H1 (cell line): ENCODE measurements around the gene DPF1. TPM values are rescaled to one million over a fixed set of nuclear protein-coding genes. Genes with fewer than 3 reads are reported as not detected.

Experiments
- CTCF ChIA-PET: fragments of 300-600 bp; sonication (Branson Sonifier 250); formaldehyde crosslinking; loops from one replicate; lab custom pipeline; 2021; ENCODE audit not compliant: partially characterized antibody; lab: Charles Lee
- POLR2A ChIA-PET: fragments of 300-600 bp; sonication (Branson Sonifier 250); formaldehyde crosslinking; loops from one replicate; lab custom pipeline; 2021; ENCODE audit warnings: inconsistent platforms; ENCODE audit not compliant: partially characterized antibody; lab: Charles Lee
- DNase-seq, 2 experiments: peaks; one replicate each; pipeline versions ENCODE4 v3.0.0 to v3.0.0-alpha.2; 2010 to 2022; ENCODE audit warnings: low spot score in 2 of 2, low read depth in 1 of 2, mixed read lengths in 1 of 2
- FAIRE-seq: peaks from 2 replicates; lab custom pipeline; 2011; peaks lifted over from hg19 to GRCh38; lab: Jason Lieb, UNC
- H2AFZ ChIP-seq: 2 replicates; pipeline ENCODE4 v1.8.1; 2012; ENCODE audit warnings: low read length, inconsistent platforms
- H2AK5ac ChIP-seq: 2 replicates; pipeline ENCODE4 v1.6.1; 2013; ENCODE audit warnings: low read depth, low read length
- H2BK120ac ChIP-seq: replicated peaks from 2 replicates; pipeline ENCODE3; 2013; ENCODE audit warnings: low read depth, low read length, inconsistent platforms
- H2BK12ac ChIP-seq: 2 replicates; pipeline ENCODE4 v1.6.1; 2013; ENCODE audit warnings: low read depth, low read length
- H2BK15ac ChIP-seq: 2 replicates; pipeline ENCODE4 v1.6.1; 2013; ENCODE audit warnings: low read length
- H2BK20ac ChIP-seq: 2 replicates; pipeline ENCODE4 v1.6.1; 2013; ENCODE audit warnings: low read length
- H2BK5ac ChIP-seq: 2 replicates; pipeline ENCODE4 v1.6.1; 2013; ENCODE audit warnings: low read depth, low read length
- H3K14ac ChIP-seq: 2 replicates; pipeline ENCODE4 v1.6.1; 2013; ENCODE audit warnings: inconsistent platforms; ENCODE audit not compliant: insufficient read length
- H3K18ac ChIP-seq: 2 replicates; pipeline ENCODE4 v1.6.1; 2013; ENCODE audit warnings: low read length; ENCODE audit errors: extremely low read depth
- H3K23ac ChIP-seq: 2 replicates; pipeline ENCODE4 v1.6.1; 2013; ENCODE audit warnings: inconsistent platforms; ENCODE audit not compliant: insufficient read length
- H3K23me2 ChIP-seq: 2 replicates; pipeline ENCODE4 v1.6.1; 2013; ENCODE audit warnings: low read depth, low read length
- H3K27ac ChIP-seq: 2 replicates; pipeline ENCODE4 v1.6.1; 2011; ENCODE audit warnings: low read depth, low read length, inconsistent platforms
- H3K27me3 ChIP-seq, 4 experiments: replicated peaks in 1 of 4; 1 replicate in 1 of 4; 2 replicates in 3 of 4; pipeline versions ENCODE4 v1.6.1 to v1.8.1; 2011 to 2013; ENCODE audit warnings: low read length in 3 of 4, mild to moderate bottlenecking in 3 of 4, inconsistent platforms in 2 of 4, mixed read lengths in 2 of 4, moderate library complexity in 1 of 4; ENCODE audit not compliant: control insufficient read depth in 3 of 4, insufficient read depth in 3 of 4; ENCODE audit errors: extremely low read depth in 1 of 4
- H3K36me3 ChIP-seq, 4 experiments: 2 replicates each; pipeline versions ENCODE4 v1.6.1 to v1.8.1; 2011 to 2013; ENCODE audit warnings: mild to moderate bottlenecking in 4 of 4, low read length in 3 of 4, moderate library complexity in 2 of 4, control low read depth in 1 of 4, inconsistent platforms in 1 of 4; ENCODE audit not compliant: insufficient read depth in 4 of 4, control insufficient read depth in 2 of 4
- H3K4ac ChIP-seq: replicated peaks from 2 replicates; pipeline ENCODE3; 2013; ENCODE audit warnings: low read length, low read depth, mixed read lengths, inconsistent platforms; ENCODE audit not compliant: insufficient read length
- H3K4me1 ChIP-seq, 4 experiments: replicated peaks in 1 of 4; 1 replicate in 1 of 4; 2 replicates in 3 of 4; pipeline versions ENCODE4 v1.6.1 to v1.8.1; 2011 to 2013; ENCODE audit warnings: low read length in 3 of 4, inconsistent platforms in 2 of 4, mixed read lengths in 1 of 4; ENCODE audit not compliant: insufficient read depth in 4 of 4, control insufficient read depth in 3 of 4
- H3K4me2 ChIP-seq, 2 experiments: 2 replicates each; pipeline versions ENCODE4 v1.6.1 to v1.8.1; 2011 to 2013; ENCODE audit warnings: low read depth in 2 of 2, low read length in 2 of 2, control low read depth in 1 of 2, inconsistent platforms in 1 of 2, mild to moderate bottlenecking in 1 of 2; ENCODE audit not compliant: insufficient read depth in 1 of 2
- H3K4me3 ChIP-seq, 4 experiments: fragments of 200-600, 300-600 bp in 1 of 4; sonication (generic), shearing (Covaris generic), sonication (Bioruptor Twin) in 1 of 4; 2 replicates each; pipeline versions ENCODE4 v1.5.1 to v1.8.1; 2011 to 2016; ENCODE audit warnings: low read length in 4 of 4, low read depth in 3 of 4, control low read depth in 2 of 4, inconsistent platforms in 2 of 4, mild to moderate bottlenecking in 2 of 4, mixed read lengths in 1 of 4, moderate library complexity in 1 of 4; ENCODE audit not compliant: insufficient read depth in 2 of 4; ENCODE audit errors: extremely low read depth in 1 of 4
- H3K56ac ChIP-seq: replicated peaks from 2 replicates; pipeline ENCODE3; 2013; ENCODE audit warnings: low read depth, mild to moderate bottlenecking, mixed read lengths, low read length, inconsistent platforms; ENCODE audit not compliant: insufficient read length
- H3K79me1 ChIP-seq: 2 replicates; pipeline ENCODE4 v1.6.1; 2013; ENCODE audit warnings: low read depth, low read length, control low read depth
- H3K79me2 ChIP-seq, 2 experiments: 2 replicates each; pipeline versions ENCODE4 v1.6.1 to v1.8.1; 2012 to 2013; ENCODE audit warnings: low read length in 2 of 2, mild to moderate bottlenecking in 2 of 2, inconsistent platforms in 1 of 2; ENCODE audit not compliant: insufficient read depth in 2 of 2, control insufficient read depth in 1 of 2
- H3K9ac ChIP-seq, 4 experiments: replicated peaks in 1 of 4; 1 replicate in 1 of 4; 2 replicates in 3 of 4; pipeline versions ENCODE4 v1.6.1 to v1.8.1; 2011 to 2013; ENCODE audit warnings: low read depth in 3 of 4, low read length in 3 of 4, control low read depth in 2 of 4, mild to moderate bottlenecking in 2 of 4, moderate library complexity in 2 of 4, inconsistent platforms in 1 of 4; ENCODE audit errors: extremely low read depth in 1 of 4
- H3K9me3 ChIP-seq, 2 experiments: 2 replicates each; pipeline versions ENCODE4 v1.6.1 to v1.8.1; 2012 to 2013; ENCODE audit warnings: mild to moderate bottlenecking in 2 of 2, moderate library complexity in 2 of 2, control low read depth in 1 of 2, inconsistent platforms in 1 of 2, low read depth in 1 of 2, low read length in 1 of 2, mixed read lengths in 1 of 2; ENCODE audit not compliant: insufficient read depth in 2 of 2
- H4K20me1 ChIP-seq, 2 experiments: replicated peaks in 1 of 2; 2 replicates each; pipeline versions ENCODE3 to v1.8.1; 2011 to 2013; ENCODE audit warnings: inconsistent platforms in 2 of 2, low read length in 2 of 2, mild to moderate bottlenecking in 1 of 2; ENCODE audit not compliant: insufficient read depth in 2 of 2, control insufficient read depth in 1 of 2
- H4K5ac ChIP-seq: 2 replicates; pipeline ENCODE4 v1.6.1; 2013; ENCODE audit warnings: low read length, low read depth, mixed read lengths, inconsistent platforms; ENCODE audit not compliant: insufficient read length
- H4K8ac ChIP-seq: 2 replicates; pipeline ENCODE4 v1.8.0; 2013; ENCODE audit warnings: mild to moderate bottlenecking, moderate library complexity, low read length, inconsistent platforms; ENCODE audit not compliant: insufficient read depth; ENCODE audit errors: extremely low read depth
- H4K91ac ChIP-seq: replicated peaks from 2 replicates; pipeline ENCODE3; 2013; ENCODE audit warnings: low read length, mixed read lengths, inconsistent platforms; ENCODE audit not compliant: insufficient read length
- CEBPB ChIP-seq: IDR thresholded peaks from 2 replicates; pipeline ENCODE4 v1.6.1; 2012; ENCODE audit warnings: low read depth, low read length
- EP300 ChIP-seq, 2 experiments: IDR thresholded peaks; 1 replicate in 1 of 2; 2 replicates in 1 of 2; pipeline ENCODE4 v1.6.1; 2011 to 2012; ENCODE audit warnings: low read depth in 2 of 2, low read length in 2 of 2, mild to moderate bottlenecking in 2 of 2, borderline replicate concordance in 1 of 2, inconsistent platforms in 1 of 2, moderate library complexity in 1 of 2
- KDM5A ChIP-seq: fragments of 200-600 bp; IDR thresholded peaks from 2 replicates; pipeline ENCODE4 v1.7.1; 2012; ENCODE audit warnings: mild to moderate bottlenecking, low read length, inconsistent platforms, mixed read lengths
- NANOG ChIP-seq: IDR thresholded peaks from 2 replicates; pipeline ENCODE4 v1.6.1; 2011; ENCODE audit warnings: low read length, low read depth, mild to moderate bottlenecking, inconsistent platforms; ENCODE audit not compliant: insufficient read depth, poor library complexity, severe bottlenecking
- RNF2 ChIP-seq: fragments of 200-900, 300-1000 bp; sonication (generic); IDR thresholded peaks from 2 replicates; pipeline ENCODE4 v1.7.1; 2016; ENCODE audit warnings: borderline replicate concordance, low read depth, mild to moderate bottlenecking, antibody characterized with exemption, low read length; ENCODE audit not compliant: poor library complexity, severe bottlenecking; ENCODE audit errors: missing control alignments
- SIN3A ChIP-seq, 2 experiments: IDR thresholded peaks in 1 of 2; conservative IDR thresholded peaks in 1 of 2; 2 replicates each; pipeline ENCODE4 v1.6.1; 2011 to 2012; ENCODE audit warnings: low read length in 2 of 2, improper control_type of control experiment in 1 of 2, low read depth in 1 of 2, mild to moderate bottlenecking in 1 of 2
- SP1 ChIP-seq: IDR thresholded peaks from 2 replicates; pipeline ENCODE4 v1.6.1; 2011; ENCODE audit warnings: low read depth, low read length
- TAF1 ChIP-seq: IDR thresholded peaks from 2 replicates; pipeline ENCODE4 v1.6.1; 2011; ENCODE audit warnings: mild to moderate bottlenecking, low read depth, low read length
- TEAD4 ChIP-seq: IDR thresholded peaks from 2 replicates; pipeline ENCODE4 v1.6.1; 2012; ENCODE audit warnings: low read depth, low read length, inconsistent platforms, mixed read lengths
- WGBS, 2 experiments: shearing (Covaris generic) in 1 of 2; methylation state at CpG; one replicate each; pipeline versions ENCODE4 v1.1.6 to v1.1.7; 2013 to 2015; ENCODE audit warnings: low lambda C conversion rate in 2 of 2, mixed read lengths in 2 of 2, inconsistent platforms in 1 of 2, low coverage in 1 of 2, missing lambda C conversion rate in 1 of 2; ENCODE audit not compliant: insufficient replicate concordance in 2 of 2, insufficient coverage in 1 of 2, insufficient read length in 1 of 2; ENCODE audit errors: extremely low coverage in 1 of 2, missing lambda C conversion rate in 1 of 2; 5-methylcytosine and 5-hydroxymethylcytosine counted together
- polyA plus RNA-seq, 7 experiments: library from polyadenylated mRNA; depleted of rRNA in 3 of 7; stranded (reverse) in 5 of 7; unstranded in 2 of 7; fragments of >200 nt in 5 of 7; fragments of 200-250 nt in 2 of 7; gene quantifications; 1 replicate in 5 of 7; 2 replicates in 1 of 7; 4 replicates in 1 of 7; pipeline versions ENCODE4 v1.2.1 to v1.2.3, GENCODE V29; 2011 to 2013; ENCODE audit warnings: missing spikeins in 2 of 7, mixed read lengths in 2 of 7
- total RNA-seq: library from RNA; stranded (reverse); fragmentation: NEBNext Ultra II Directional; extraction: Animal tissue kit (Norgen Biotek cat#: 25700); gene quantifications from 2 replicates; pipeline ENCODE4 v1.2.1, GENCODE V29; 2021

Gene DPF1
- total and polyA plus RNA-seq, 2 of the 8 experiments (the other 6 are each of a cell fraction or from before 2014, with no cell fraction given): 12.9 to 15.6 TPM

DNA sequence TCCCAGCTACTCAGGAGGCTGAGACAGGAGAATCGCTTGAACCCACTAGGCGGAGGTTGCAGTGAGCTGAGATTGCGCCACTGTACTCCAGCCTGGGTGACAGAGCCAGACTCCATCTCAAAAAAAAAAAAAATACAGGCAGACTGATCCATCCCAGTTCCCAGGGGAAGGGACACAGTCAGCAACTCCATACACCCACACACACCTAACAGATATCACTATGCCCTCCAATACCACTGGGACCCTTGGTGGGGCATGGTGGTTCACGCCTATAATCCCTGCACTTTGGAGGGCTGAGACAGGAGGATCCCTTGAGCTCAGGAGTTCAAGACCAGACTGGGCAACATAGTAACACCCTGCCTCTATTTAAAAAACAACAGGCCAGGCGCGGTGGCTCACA is 2.6 kb downstream of the DPF1 start:
- no peak overlapping the region for H2BK12ac ChIP-seq
- H3K27ac ChIP-seq: no peak overlapping the region
- H2AFZ ChIP-seq: no peak overlapping the region
- H3K79me2 ChIP-seq: peaks cover 0 to 7% of the 10 kb centered on the region in 2 experiments; a peak in 2 of 4 replicates
- peaks cover 0 to 5% of the 10 kb centered on the region in 2 experiments for H4K20me1 ChIP-seq
- no peak for DNase-seq
- WGBS, 2 experiments: 88% methylated on average over 4 of the region's 6 CpGs; no CpG with 5 or more reads in 1 of the 2 experiments
- no peak overlapping the region for H2BK20ac ChIP-seq
- ChIA-PET CTCF (interaction anchor here (0.9 to 4.0 kb wide), 4 partner anchors 22 to 87 kb away, joined by 3 to 18 read pairs (median 3); no protein-coding TSS in a partner anchor), POLR2A (interaction anchor here (0.6 kb wide), 1 partner anchor 11 kb away, joined by 3 read pairs; no protein-coding TSS in a partner anchor)
- H3K4me2 ChIP-seq: no peak overlapping the region
- no peak overlapping the region for H2BK15ac ChIP-seq
- H3K23me2 ChIP-seq: peaks cover 8% of the 10 kb centered on the region
- TF ChIP-seq EP300 (IDR thresholded peaks at IDR 0.05; ENCODE audit: borderline replicate concordance in 1 of 2, low read depth in 2 of 2, low read length in 2 of 2) (no peak), TEAD4 (no peak), SP1 (no peak), KDM5A (no peak), CEBPB (no peak), RNF2 (no peak), SIN3A (conservative IDR thresholded peaks at IDR 0.05 in 1 of 2, IDR thresholded peaks at IDR 0.05 in 1 of 2; ENCODE audit: low read depth in 1 of 2, low read length in 2 of 2) (no peak), NANOG (no peak), TAF1 (no peak)
- no peak overlapping the region for H4K5ac ChIP-seq
- H3K4me3 ChIP-seq: no peak overlapping the region
- H3K14ac ChIP-seq: no peak overlapping the region
- no peak overlapping the region for H2BK120ac ChIP-seq
- H3K4ac ChIP-seq: no peak overlapping the region
- H2BK5ac ChIP-seq: no peak overlapping the region
- H3K79me1 ChIP-seq: peaks cover 4% of the 10 kb centered on the region
- no peak overlapping the region for H2AK5ac ChIP-seq
- no peaks in the 10 kb centered on the region for H3K9me3 ChIP-seq
- no peak overlapping the region for H3K9ac ChIP-seq
- no peaks in the 10 kb centered on the region; a peak in 3 of 8 replicates for H3K36me3 ChIP-seq
- no peak overlapping the region for H4K91ac ChIP-seq
- no peaks in the 10 kb centered on the region for H3K27me3 ChIP-seq
- no peak for FAIRE-seq
- H3K23ac ChIP-seq: no peak overlapping the region
- H3K18ac ChIP-seq: no peak overlapping the region
- no peak overlapping the region for H3K56ac ChIP-seq
- H3K4me1 ChIP-seq: peaks cover 0 to 6% (median 2%) of the 10 kb centered on the region in 4 experiments; a peak in 6 of 7 replicates
- no peak overlapping the region for H4K8ac ChIP-seq
